ENCODE results near the gene SLAMF6.
"Not testable (repeated sequence)": the region's sequence is repeated elsewhere in the genome, so short reads cannot be mapped to it uniquely, and the experiment has no call there.

- not testable (repeated sequence) for TF ChIP-seq CTCF (IDR thresholded peaks at IDR 0.05); EP300 (IDR thresholded peaks at IDR 0.05; ENCODE audit: low read depth); POLR2AphosphoS5 (IDR thresholded peaks at IDR 0.05)
These were observed 734 bp upstream of the SLAMF6 start for GRCh38 chr1:160523789-160524188.
